Mesodermal cell (in vitro differentiated cells): ENCODE results near the gene NEDD4L.

Experiments used
- H3K27ac ChIP-seq: 2 replicates; pipeline ENCODE4 v1.7.0; 2013; ENCODE audit warnings: mild to moderate bottlenecking, low read depth, low read length, moderate library complexity; ENCODE audit not compliant: severe bottlenecking
- H3K36me3 ChIP-seq: 2 replicates; pipeline ENCODE4 v1.7.1; 2013; ENCODE audit warnings: mild to moderate bottlenecking, low read length, moderate library complexity; ENCODE audit not compliant: control insufficient read depth, insufficient read depth
- H3K4me1 ChIP-seq: one replicate; pipeline ENCODE4 v1.7.1; 2013; ENCODE audit warnings: mild to moderate bottlenecking, low read length; ENCODE audit not compliant: insufficient read depth, control insufficient read depth, poor library complexity, severe bottlenecking
- H3K4me3 ChIP-seq: 2 replicates; pipeline ENCODE4 v1.7.0; 2013; ENCODE audit warnings: low read length, control low read depth, mild to moderate bottlenecking; ENCODE audit not compliant: insufficient read depth, poor library complexity, severe bottlenecking; ENCODE audit errors: extremely low read depth
- H3K9me3 ChIP-seq: 2 replicates; pipeline ENCODE4 v1.7.1; 2013; ENCODE audit warnings: mild to moderate bottlenecking, low read length, moderate library complexity; ENCODE audit not compliant: control insufficient read depth
- WGBS, 2 experiments: methylation state at CpG; one replicate each; pipeline ENCODE4 v1.1.5; 2013; ENCODE audit warnings: missing lambda C conversion rate in 2 of 2; ENCODE audit not compliant: insufficient coverage in 2 of 2; 5-methylcytosine and 5-hydroxymethylcytosine counted together

Gene NEDD4L

GRCh38 chr18:58116818-58117217 lies 72.8 kb downstream of the NEDD4L start:
- H3K27ac ChIP-seq: no peak overlapping the region
- H3K9me3 ChIP-seq: no peaks in the 10 kb centered on the region
- no peak overlapping the region for H3K4me3 ChIP-seq
- peaks cover 3% of the 10 kb centered on the region for H3K4me1 ChIP-seq
- WGBS, 2 experiments: 100% methylated on average over 1 to 2 of the region's 4 CpGs
- no peaks in the 10 kb centered on the region for H3K36me3 ChIP-seq

GRCh38 chr18:58117786-58118403 lies 73.9 kb downstream of the NEDD4L start:
- Histone ChIP-seq H3K36me3 (no peaks in the 10 kb centered on the region), H3K4me1 (peaks cover 3% of the 10 kb centered on the region), H3K9me3 (no peaks in the 10 kb centered on the region), H3K4me3 (no peak overlapping the region), H3K27ac (no peak overlapping the region)
- WGBS, 2 experiments: 92 to 96% methylated on average over 6 to 7 of the region's 8 CpGs

GRCh38 chr18:58118536-58118935 lies 74.5 kb downstream of the NEDD4L start:
- peaks cover under 1% of the 10 kb centered on the region for H3K4me1 ChIP-seq

GRCh38 chr18:58119819-58120218 lies 75.8 kb downstream of the NEDD4L start:
- WGBS, 2 experiments: 96 to 98% methylated on average over 7 to 8 of the region's 9 CpGs
- Histone ChIP-seq H3K9me3 (no peaks in the 10 kb centered on the region), H3K4me1 (no peaks in the 10 kb centered on the region), H3K4me3 (no peak overlapping the region), H3K27ac (no peak overlapping the region), H3K36me3 (no peaks in the 10 kb centered on the region)

More at GRCh38 chr18:58118536-58118935, 74.5 kb downstream of the NEDD4L start:
- Histone ChIP-seq H3K36me3 (no peaks in the 10 kb centered on the region), H3K27ac (no peak overlapping the region), H3K9me3 (no peaks in the 10 kb centered on the region), H3K4me3 (no peak overlapping the region)
- 86 to 100% methylated on average over 1 to 2 of the region's 6 CpGs for WGBS, 2 experiments

GRCh38 chr18:58124475-58124874 lies 80.4 kb downstream of the NEDD4L start:
- 54 to 55% methylated on average over 3 of the region's 3 CpGs for WGBS, 2 experiments
- Histone ChIP-seq H3K4me3 (no peak overlapping the region), H3K36me3 (no peaks in the 10 kb centered on the region), H3K27ac (no peak overlapping the region), H3K9me3 (no peaks in the 10 kb centered on the region), H3K4me1 (no peaks in the 10 kb centered on the region)

GRCh38 chr18:58125183-58125582 lies 81.2 kb downstream of the NEDD4L start:
- Histone ChIP-seq H3K27ac (no peak overlapping the region), H3K4me1 (no peaks in the 10 kb centered on the region), H3K4me3 (no peak overlapping the region), H3K36me3 (no peaks in the 10 kb centered on the region), H3K9me3 (no peaks in the 10 kb centered on the region)
- 100% methylated on average over 1 of the region's 3 CpGs; no CpG with 5 or more reads in 1 of the 2 experiments for WGBS, 2 experiments

GRCh38 chr18:58125756-58126155 lies 81.7 kb downstream of the NEDD4L start:
- Histone ChIP-seq H3K4me3 (no peak overlapping the region), H3K36me3 (no peaks in the 10 kb centered on the region), H3K9me3 (no peaks in the 10 kb centered on the region), H3K4me1 (no peaks in the 10 kb centered on the region), H3K27ac (no peak overlapping the region)
- 94 to 98% methylated on average over 12 of the region's 12 CpGs for WGBS, 2 experiments

GRCh38 chr18:58128381-58129374 lies 84.7 kb downstream of the NEDD4L start:
- WGBS, 2 experiments: 96 to 97% methylated on average over 19 of the region's 19 CpGs
- Histone ChIP-seq H3K9me3 (no peaks in the 10 kb centered on the region), H3K4me1 (peaks cover 5% of the 10 kb centered on the region), H3K27ac (no peak overlapping the region), H3K4me3 (no peak overlapping the region), H3K36me3 (no peaks in the 10 kb centered on the region)

- WGBS, 2 experiments: 84 to 90% methylated on average over 7 of the region's 8 CpGs
- no peaks in the 10 kb centered on the region for H3K9me3 ChIP-seq
- no peaks in the 10 kb centered on the region for H3K36me3 ChIP-seq
- H3K4me1 ChIP-seq: peaks cover 5% of the 10 kb centered on the region
- H3K4me3 ChIP-seq: no peak overlapping the region
- no peak overlapping the region for H3K27ac ChIP-seq
Measured at GRCh38 chr18:58132595-58133261, 88.7 kb downstream of the NEDD4L start.

- Histone ChIP-seq H3K4me1 (peaks cover 5% of the 10 kb centered on the region), H3K9me3 (no peaks in the 10 kb centered on the region), H3K27ac (no peak overlapping the region), H3K4me3 (no peak overlapping the region), H3K36me3 (no peaks in the 10 kb centered on the region)
- 92% methylated on average over 6 of the region's 7 CpGs for WGBS, 2 experiments
Measured at GRCh38 chr18:58135183-58135641, 91.2 kb downstream of the NEDD4L start.
